Upper lobe of left lung (tissue), 6 donors: ENCODE measurements around the gene GRK5. TPM values are rescaled to one million over a fixed set of nuclear protein-coding genes. Genes with fewer than 3 reads are reported as not detected.

ENCODE experiments used
- ATAC-seq, 2 donors: fragments of 200-7000 bp; cut with Tn5 transposase; one replicate each; pipeline ENCODE4 v1.9.1; 2022; ENCODE audit warnings: mild to moderate bottlenecking in 2 of 2, moderate library complexity in 2 of 2; ENCODE audit not compliant: low FRiP score in 2 of 2
- DNase-seq, 2 donors: peaks; one replicate each; pipeline ENCODE4 v3.0.0-alpha.2; 2019 to 2020
- H3K27ac ChIP-seq, 4 donors: fragments of 200-600 bp; sonication (generic); one replicate each; pipeline ENCODE4 v1.5.1; 2016 to 2019
- H3K27me3 ChIP-seq, 4 donors: fragments of 200-600 bp; sonication (generic); one replicate each; pipeline ENCODE4 v1.5.1; 2017 to 2019
- H3K36me3 ChIP-seq, 4 donors: fragments of 200-600 bp; sonication (generic); one replicate each; pipeline ENCODE4 v1.5.1; 2016 to 2019
- H3K4me1 ChIP-seq, 4 donors: fragments of 200-600 bp; sonication (generic); one replicate each; pipeline ENCODE4 v1.5.1; 2018 to 2019
- H3K4me3 ChIP-seq, 4 donors: fragments of 200-600 bp; sonication (generic); one replicate each; pipeline ENCODE4 v1.5.1; 2017 to 2019; ENCODE audit warnings: mild to moderate bottlenecking in 2 of 4, moderate library complexity in 1 of 4
- H3K9me3 ChIP-seq, 4 donors: fragments of 200-600 bp; sonication (generic); one replicate each; pipeline ENCODE4 v1.5.1; 2018 to 2019
- EP300 ChIP-seq, 4 donors: sonication (generic); formaldehyde crosslinking; IDR thresholded peaks; one replicate each; pipeline ENCODE4 v1.5.1; 2017; ENCODE audit warnings: antibody characterized with exemption in 4 of 4, control low read depth in 2 of 4
- POLR2A ChIP-seq, 4 donors: fragments of 450-650 bp; IDR thresholded peaks; one replicate each; pipeline ENCODE4 v1.5.1; 2016 to 2017; ENCODE audit warnings: antibody characterized with exemption in 4 of 4, mild to moderate bottlenecking in 2 of 4
- POLR2AphosphoS5 ChIP-seq, 2 donors: sonication (generic); formaldehyde crosslinking; IDR thresholded peaks; one replicate each; pipeline ENCODE4 v1.5.1; 2017; ENCODE audit warnings: antibody characterized with exemption in 2 of 2
- WGBS, 2 donors: methylation state at CpG; one replicate each; pipeline ENCODE4 v1.1.5; 2017 to 2018; 5-methylcytosine and 5-hydroxymethylcytosine counted together
- total RNA-seq, 6 donors: library from RNA; depleted of rRNA in 4 of 6; stranded (reverse); fragments of >200 nt in 4 of 6; gene quantifications; one replicate each; pipeline versions ENCODE4 v1.1.0 to v1.2.1, GENCODE V29; 2016 to 2021
- TF ChIP-seq, protein P1 (sequence below), 6 experiments: fragments of 450-650 bp in 4 of 6; fragments of 200-600 bp in 2 of 6; sonication (generic) in 2 of 6; IDR thresholded peaks; one replicate each; pipeline ENCODE4 v1.5.1; 2016 to 2019; ENCODE audit warnings: antibody characterized with exemption in 6 of 6
- donor health status: DM: no; HTN: no; CAD: no; lungs with moderate emphysema.
- donor health status: DM: no; HTN: yes; CAD: no; lungs with severe emphysema.

Gene GRK5
- total RNA-seq, 6 donors from 2014 or later: 38.6 to 80.9 (median 61.1) TPM

- DNase-seq: no peak
- Histone ChIP-seq H3K9me3 (no peaks in the 10 kb centered on the region), H3K27ac (no peak overlapping the region), H3K4me3 (no peak overlapping the region), H3K4me1 (peaks cover 0 to 19% (median 6%) of the 10 kb centered on the region in 4 donors), H3K27me3 (no peaks in the 10 kb centered on the region), H3K36me3 (peaks cover 12 to 91% (median 58%) of the 10 kb centered on the region in 4 donors)
- ATAC-seq: no peak
- 84 to 93% methylated on average over 5 of the region's 5 CpGs for WGBS, 2 donors
- TF ChIP-seq EP300 (IDR thresholded peaks at IDR 0.05) (no peak), POLR2AphosphoS5 (IDR thresholded peaks at IDR 0.05) (no peak), POLR2A (IDR thresholded peaks at IDR 0.05) (no peak)
- TF ChIP-seq, protein P1, sequence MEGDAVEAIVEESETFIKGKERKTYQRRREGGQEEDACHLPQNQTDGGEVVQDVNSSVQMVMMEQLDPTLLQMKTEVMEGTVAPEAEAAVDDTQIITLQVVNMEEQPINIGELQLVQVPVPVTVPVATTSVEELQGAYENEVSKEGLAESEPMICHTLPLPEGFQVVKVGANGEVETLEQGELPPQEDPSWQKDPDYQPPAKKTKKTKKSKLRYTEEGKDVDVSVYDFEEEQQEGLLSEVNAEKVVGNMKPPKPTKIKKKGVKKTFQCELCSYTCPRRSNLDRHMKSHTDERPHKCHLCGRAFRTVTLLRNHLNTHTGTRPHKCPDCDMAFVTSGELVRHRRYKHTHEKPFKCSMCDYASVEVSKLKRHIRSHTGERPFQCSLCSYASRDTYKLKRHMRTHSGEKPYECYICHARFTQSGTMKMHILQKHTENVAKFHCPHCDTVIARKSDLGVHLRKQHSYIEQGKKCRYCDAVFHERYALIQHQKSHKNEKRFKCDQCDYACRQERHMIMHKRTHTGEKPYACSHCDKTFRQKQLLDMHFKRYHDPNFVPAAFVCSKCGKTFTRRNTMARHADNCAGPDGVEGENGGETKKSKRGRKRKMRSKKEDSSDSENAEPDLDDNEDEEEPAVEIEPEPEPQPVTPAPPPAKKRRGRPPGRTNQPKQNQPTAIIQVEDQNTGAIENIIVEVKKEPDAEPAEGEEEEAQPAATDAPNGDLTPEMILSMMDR (IDR thresholded peaks at IDR 0.05): no peak
Measured at GRCh38 chr10:119426699-119427098, 219.3 kb downstream of the GRK5 start.

GRCh38 chr10:119427263-119427864 is 220.0 kb downstream of the GRK5 start:
- Histone ChIP-seq H3K4me3 (no peak overlapping the region), H3K9me3 (no peaks in the 10 kb centered on the region), H3K4me1 (peaks cover 0 to 14% (median 1%) of the 10 kb centered on the region in 4 donors), H3K27ac (no peak overlapping the region), H3K36me3 (peaks cover 12 to 98% (median 57%) of the 10 kb centered on the region in 4 donors), H3K27me3 (no peaks in the 10 kb centered on the region)
- DNase-seq (no peak), ATAC-seq (no peak)
- TF ChIP-seq POLR2AphosphoS5 (IDR thresholded peaks at IDR 0.05): no peak
- TF ChIP-seq, protein P1 (IDR thresholded peaks at IDR 0.05): no peak
- TF ChIP-seq EP300 (IDR thresholded peaks at IDR 0.05): no peak
- no peak for TF ChIP-seq POLR2A (IDR thresholded peaks at IDR 0.05)
- whole genome bisulfite sequencing, 2 donors: 73 to 83% methylated on average over 8 of the region's 8 CpGs

- no peak for DNase-seq
Measured at GRCh38 chr10:119428789-119429188, 221.4 kb downstream of the GRK5 start.

DNA sequence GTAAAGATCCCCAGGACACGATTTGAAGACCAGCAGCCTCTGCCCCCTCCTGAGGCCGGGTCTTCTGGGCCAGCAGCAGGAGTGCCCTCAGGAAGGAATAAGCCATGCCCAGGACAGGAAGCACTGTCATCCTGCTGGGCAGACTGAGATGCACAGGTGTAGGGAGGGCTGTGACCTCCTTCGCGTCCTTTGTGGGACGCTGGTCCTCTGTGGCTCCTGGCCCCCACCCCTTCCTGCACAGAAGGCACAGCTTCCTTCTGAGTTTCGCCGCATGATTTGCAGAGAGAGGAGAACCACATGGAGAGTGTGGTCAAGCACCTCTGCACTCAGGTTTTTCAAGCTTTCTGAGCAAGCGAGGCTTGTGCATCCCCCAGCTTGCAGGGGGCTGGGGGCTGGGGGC is 222.4 kb downstream of the GRK5 start:
- Histone ChIP-seq H3K27ac (peak overlapping the region in 1 of 4 donors; percentile 15), H3K4me3 (no peak overlapping the region), H3K4me1 (peaks cover 0 to 5% (median 0%) of the 10 kb centered on the region in 4 donors), H3K36me3 (peaks cover 12 to 96% (median 63%) of the 10 kb centered on the region in 4 donors), H3K9me3 (no peaks in the 10 kb centered on the region), H3K27me3 (no peaks in the 10 kb centered on the region)
- TF ChIP-seq POLR2A (IDR thresholded peaks at IDR 0.05): no peak
- TF ChIP-seq, protein P1 (IDR thresholded peaks at IDR 0.05): no peak
- TF ChIP-seq EP300 (IDR thresholded peaks at IDR 0.05): no peak
- TF ChIP-seq POLR2AphosphoS5 (IDR thresholded peaks at IDR 0.05): no peak
- no peak for ATAC-seq
- 57 to 64% methylated on average over 3 to 8 of the region's 8 CpGs for WGBS, 2 donors
- no peak for DNase-seq

More at GRCh38 chr10:119428789-119429188, 221.4 kb downstream of the GRK5 start:
- no peak overlapping the region for H3K27ac ChIP-seq
- ATAC-seq: no peak
- H3K36me3 ChIP-seq: peaks cover 12 to 97% (median 59%) of the 10 kb centered on the region in 4 donors
- no peaks in the 10 kb centered on the region for H3K27me3 ChIP-seq
- H3K4me3 ChIP-seq: no peak overlapping the region
- peaks cover 0 to 8% (median 0%) of the 10 kb centered on the region in 4 donors for H3K4me1 ChIP-seq
- WGBS, 2 donors: 78 to 86% methylated on average over 13 to 14 of the region's 14 CpGs
- TF ChIP-seq EP300 (IDR thresholded peaks at IDR 0.05) (no peak), POLR2A (IDR thresholded peaks at IDR 0.05) (no peak), POLR2AphosphoS5 (IDR thresholded peaks at IDR 0.05) (no peak)
- TF ChIP-seq, protein P1 (IDR thresholded peaks at IDR 0.05): no peak
- H3K9me3 ChIP-seq: no peaks in the 10 kb centered on the region
